ENCODE data around the gene PCDHB10. TPM values are rescaled to one million over a fixed set of nuclear protein-coding genes. Genes with fewer than 3 reads are reported as not detected.
A peak's percentile ranks its signal among the peaks of the same experiment; 100 is the strongest.
"Not testable (repeated sequence)": the region's sequence is repeated elsewhere in the genome, so short reads cannot be mapped to it uniquely, and the experiment has no call there.

PCDHB10 gene
- total RNA-seq (ENCODE audit: unreplicated experiment): 17.7 TPM
- long read RNA-seq, partial matches to known transcripts: 0 of 4 reads
- long read RNA-seq, other reads (novel, unspliced or antisense): 0 of 4 reads

- no peaks in the 10 kb centered on the region for H3K4me1 Mint-ChIP-seq (ENCODE audit: low read depth, unreplicated experiment)
- peak within 1 kb of the TSS; percentile 86 for H3K4me3 Mint-ChIP-seq (ENCODE audit: unreplicated experiment)
- peaks cover 61% of the 10 kb centered on the region for H3K36me3 Mint-ChIP-seq (ENCODE audit: unreplicated experiment)
- H3K27ac Mint-ChIP-seq (ENCODE audit: unreplicated experiment): peak within 1 kb of the TSS; percentile 82
- peaks cover 12% of the 10 kb centered on the region for H3K27me3 Mint-ChIP-seq (ENCODE audit: unreplicated experiment)
- peak; percentile 64 for TF ChIP-seq CTCF (IDR thresholded peaks at IDR 0.05; ENCODE audit: partially characterized antibody, unreplicated experiment)
- peak; percentile 74 for DNase-seq
- peaks cover 33% of the 10 kb centered on the region for H3K9me3 Mint-ChIP-seq (ENCODE audit: unreplicated experiment)
Observed at GRCh38 chr5:141192110-141192725, at the start of gene PCDHB10. TSS of gene PCDHB10 (plus strand) at chr5:141192353. CDS start at chr5:141192553, 200 bp downstream.

- H3K4me3 Mint-ChIP-seq (ENCODE audit: unreplicated experiment): no peak within 1 kb of the TSS
- H3K4me1 Mint-ChIP-seq (ENCODE audit: low read depth, unreplicated experiment): no peaks in the 10 kb centered on the region
- peaks cover 3% of the 10 kb centered on the region for H3K27me3 Mint-ChIP-seq (ENCODE audit: unreplicated experiment)
- peaks cover 45% of the 10 kb centered on the region for H3K36me3 Mint-ChIP-seq (ENCODE audit: unreplicated experiment)
- H3K9me3 Mint-ChIP-seq (ENCODE audit: unreplicated experiment): peaks cover 15% of the 10 kb centered on the region
- TF ChIP-seq CTCF (IDR thresholded peaks at IDR 0.05; ENCODE audit: partially characterized antibody, unreplicated experiment): no peak
- DNase-seq: no peak
- no peak within 1 kb of the TSS for H3K27ac Mint-ChIP-seq (ENCODE audit: unreplicated experiment)
Observed at GRCh38 chr5:141149812-141150211, 42.3 kb upstream of the PCDHB10 start, which contains the start of gene PCDHB6. TSS of gene PCDHB6 (plus strand) at chr5:141150057. CDS start at chr5:141150258, 201 bp downstream.

- H3K9me3 Mint-ChIP-seq (ENCODE audit: unreplicated experiment): peaks cover 13% of the 10 kb centered on the region
- H3K27ac Mint-ChIP-seq (ENCODE audit: unreplicated experiment): no peak overlapping the region
- peaks cover 47% of the 10 kb centered on the region for H3K36me3 Mint-ChIP-seq (ENCODE audit: unreplicated experiment)
- peaks cover 3% of the 10 kb centered on the region for H3K27me3 Mint-ChIP-seq (ENCODE audit: unreplicated experiment)
- no peaks in the 10 kb centered on the region for H3K4me1 Mint-ChIP-seq (ENCODE audit: low read depth, unreplicated experiment)
- no peak overlapping the region for H3K4me3 Mint-ChIP-seq (ENCODE audit: unreplicated experiment)
- TF ChIP-seq CTCF (IDR thresholded peaks at IDR 0.05; ENCODE audit: partially characterized antibody, unreplicated experiment): no peak
- DNase-seq: no peak
Observed at GRCh38 chr5:141150224-141150992, 41.7 kb upstream of the PCDHB10 start.

GRCh38 chr5:141150993-141151325 is 41.2 kb upstream of the PCDHB10 start:
- H3K36me3 Mint-ChIP-seq (ENCODE audit: unreplicated experiment): peaks cover 51% of the 10 kb centered on the region
- no peaks in the 10 kb centered on the region for H3K4me1 Mint-ChIP-seq (ENCODE audit: low read depth, unreplicated experiment)
- H3K27ac Mint-ChIP-seq (ENCODE audit: unreplicated experiment): no peak overlapping the region
- no peak for DNase-seq
- peaks cover 16% of the 10 kb centered on the region for H3K9me3 Mint-ChIP-seq (ENCODE audit: unreplicated experiment)
- H3K4me3 Mint-ChIP-seq (ENCODE audit: unreplicated experiment): no peak overlapping the region
- peaks cover 3% of the 10 kb centered on the region for H3K27me3 Mint-ChIP-seq (ENCODE audit: unreplicated experiment)
- no peak for TF ChIP-seq CTCF (IDR thresholded peaks at IDR 0.05; ENCODE audit: partially characterized antibody, unreplicated experiment)

- peaks cover 54% of the 10 kb centered on the region for H3K36me3 Mint-ChIP-seq (ENCODE audit: unreplicated experiment)
Observed at GRCh38 chr5:141151632-141152031, 40.5 kb upstream of the PCDHB10 start.

GRCh38 chr5:141152096-141152495 is 40.1 kb upstream of the PCDHB10 start:
- H3K27ac Mint-ChIP-seq (ENCODE audit: unreplicated experiment); H3K27me3 Mint-ChIP-seq (ENCODE audit: unreplicated experiment); H3K4me1 Mint-ChIP-seq (ENCODE audit: low read depth, unreplicated experiment); H3K4me3 Mint-ChIP-seq (ENCODE audit: unreplicated experiment); DNase-seq: not testable (repeated sequence)
- Mint-ChIP-seq H3K9me3 (ENCODE audit: unreplicated experiment) (peaks cover 25% of the 10 kb centered on the region), H3K36me3 (ENCODE audit: unreplicated experiment) (peaks cover 58% of the 10 kb centered on the region)

More at GRCh38 chr5:141151632-141152031, 40.5 kb upstream of the PCDHB10 start:
- not testable (repeated sequence) for H3K27ac Mint-ChIP-seq (ENCODE audit: unreplicated experiment); H3K27me3 Mint-ChIP-seq (ENCODE audit: unreplicated experiment); DNase-seq; H3K4me3 Mint-ChIP-seq (ENCODE audit: unreplicated experiment); H3K4me1 Mint-ChIP-seq (ENCODE audit: low read depth, unreplicated experiment)
- H3K9me3 Mint-ChIP-seq (ENCODE audit: unreplicated experiment): peaks cover 22% of the 10 kb centered on the region
